Endothelial cell (in vitro differentiated cells): Measurements from ENCODE around the gene PACRG. TPM values are rescaled to one million over a fixed set of nuclear protein-coding genes. Genes with fewer than 3 reads are reported as not detected.

ENCODE experiments used
- DNase-seq: peaks from one replicate; pipeline ENCODE4 v3.0.0; 2021; ENCODE audit warnings: low spot score
- H3K27ac Mint-ChIP-seq: one replicate; pipeline ENCODE4 v1.8.0; 2021; ENCODE audit warnings: mixed read lengths, inconsistent platforms; ENCODE audit not compliant: unreplicated experiment
- H3K27me3 Mint-ChIP-seq: one replicate; pipeline ENCODE4 v1.8.0; 2021; ENCODE audit warnings: mild to moderate bottlenecking, moderate library complexity, mixed read lengths, inconsistent platforms; ENCODE audit not compliant: unreplicated experiment
- H3K36me3 Mint-ChIP-seq: one replicate; pipeline ENCODE4 v1.8.0; 2021; ENCODE audit warnings: mild to moderate bottlenecking, low read depth, mixed read lengths, inconsistent platforms; ENCODE audit not compliant: unreplicated experiment
- H3K4me1 Mint-ChIP-seq: one replicate; pipeline ENCODE4 v1.8.0; 2021; ENCODE audit warnings: mild to moderate bottlenecking, mixed read lengths, inconsistent platforms; ENCODE audit not compliant: unreplicated experiment
- H3K4me3 Mint-ChIP-seq: one replicate; pipeline ENCODE4 v1.8.0; 2021; ENCODE audit warnings: mild to moderate bottlenecking, mixed read lengths, inconsistent platforms; ENCODE audit not compliant: unreplicated experiment
- H3K9me3 Mint-ChIP-seq: one replicate; pipeline ENCODE4 v1.8.0; 2021; ENCODE audit warnings: mixed read lengths, inconsistent platforms; ENCODE audit not compliant: unreplicated experiment
- total RNA-seq: library from RNA; stranded (reverse); fragmentation: NEBNext Ultra II Directional; extraction: Animal tissue kit (Norgen Biotek cat#: 25700); gene quantifications from one replicate; pipeline ENCODE4 v1.2.1, GENCODE V29; 2021; ENCODE audit not compliant: unreplicated experiment
- TF ChIP-seq, protein P1 (sequence below): fragments of 200-600 bp; sonication (generic); IDR thresholded peaks from one replicate; pipeline ENCODE4 v1.5.0; 2021; ENCODE audit warnings: antibody characterized with exemption; ENCODE audit not compliant: unreplicated experiment

PACRG gene
- total RNA-seq, 1 donor from 2014 or later, result 1.1 TPM

DNA sequence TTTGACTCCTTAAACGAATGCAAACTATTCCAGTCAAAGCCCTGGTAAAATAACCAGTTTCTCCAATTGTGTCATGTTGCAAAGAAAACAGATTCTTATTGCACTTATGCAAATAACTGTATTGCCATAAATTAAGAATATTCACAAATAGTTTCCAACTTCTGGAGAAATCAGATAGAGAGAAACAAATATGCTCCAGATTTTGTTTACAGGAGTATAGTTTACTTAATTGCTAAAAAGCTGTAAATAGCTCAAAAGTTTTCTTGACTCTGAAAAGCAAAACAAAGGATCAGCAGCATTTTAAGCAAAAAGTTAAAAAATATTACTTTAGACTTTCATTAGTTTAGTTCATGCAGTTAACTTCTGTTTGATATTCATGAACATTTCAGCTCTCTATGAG lies 304.2 kb downstream of the PACRG start:
- TF ChIP-seq, protein P1, sequence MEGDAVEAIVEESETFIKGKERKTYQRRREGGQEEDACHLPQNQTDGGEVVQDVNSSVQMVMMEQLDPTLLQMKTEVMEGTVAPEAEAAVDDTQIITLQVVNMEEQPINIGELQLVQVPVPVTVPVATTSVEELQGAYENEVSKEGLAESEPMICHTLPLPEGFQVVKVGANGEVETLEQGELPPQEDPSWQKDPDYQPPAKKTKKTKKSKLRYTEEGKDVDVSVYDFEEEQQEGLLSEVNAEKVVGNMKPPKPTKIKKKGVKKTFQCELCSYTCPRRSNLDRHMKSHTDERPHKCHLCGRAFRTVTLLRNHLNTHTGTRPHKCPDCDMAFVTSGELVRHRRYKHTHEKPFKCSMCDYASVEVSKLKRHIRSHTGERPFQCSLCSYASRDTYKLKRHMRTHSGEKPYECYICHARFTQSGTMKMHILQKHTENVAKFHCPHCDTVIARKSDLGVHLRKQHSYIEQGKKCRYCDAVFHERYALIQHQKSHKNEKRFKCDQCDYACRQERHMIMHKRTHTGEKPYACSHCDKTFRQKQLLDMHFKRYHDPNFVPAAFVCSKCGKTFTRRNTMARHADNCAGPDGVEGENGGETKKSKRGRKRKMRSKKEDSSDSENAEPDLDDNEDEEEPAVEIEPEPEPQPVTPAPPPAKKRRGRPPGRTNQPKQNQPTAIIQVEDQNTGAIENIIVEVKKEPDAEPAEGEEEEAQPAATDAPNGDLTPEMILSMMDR, result no peak
- H3K27ac Mint-ChIP-seq, result no peak overlapping the region

DNA sequence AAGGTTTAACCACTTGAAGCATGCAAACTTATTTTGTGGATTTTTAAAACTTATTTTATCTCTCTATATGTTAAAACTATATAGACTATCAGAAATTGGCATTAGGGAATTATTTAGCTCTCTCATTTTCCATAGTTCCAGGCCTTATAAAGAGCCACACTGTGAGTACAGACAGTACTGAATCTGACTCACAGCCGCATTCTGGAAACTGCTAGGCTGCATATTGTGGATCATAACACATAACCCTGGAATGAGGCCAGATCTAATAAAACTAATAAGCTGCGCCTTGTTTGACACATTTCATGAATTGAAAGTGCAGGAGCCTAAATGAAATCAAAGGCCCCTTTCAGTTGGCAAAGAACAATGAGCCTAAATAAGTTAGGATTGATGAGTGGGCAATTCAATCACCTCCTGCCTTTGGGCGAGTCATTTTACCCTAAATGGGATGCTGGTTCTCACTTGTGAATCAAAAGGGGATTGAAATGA lies 308.4 kb downstream of the PACRG start:
- peaks cover 2% of the 10 kb centered on the region for H3K27me3 Mint-ChIP-seq
- no peak overlapping the region for H3K4me3 Mint-ChIP-seq
- peaks cover 8% of the 10 kb centered on the region for H3K9me3 Mint-ChIP-seq
- H3K4me1 Mint-ChIP-seq, result peaks cover 2% of the 10 kb centered on the region
- DNase-seq, result no peak
- H3K27ac Mint-ChIP-seq, result no peak overlapping the region
- TF ChIP-seq, protein P1, result no peak
- no peaks in the 10 kb centered on the region for H3K36me3 Mint-ChIP-seq

More for the DNA sequence above, 304.2 kb downstream of the PACRG start:
- no peak for DNase-seq
- H3K36me3 Mint-ChIP-seq, result no peaks in the 10 kb centered on the region
- no peaks in the 10 kb centered on the region for H3K4me1 Mint-ChIP-seq
- H3K9me3 Mint-ChIP-seq, result peaks cover 4% of the 10 kb centered on the region
- H3K4me3 Mint-ChIP-seq, result no peak overlapping the region
- peaks cover 1% of the 10 kb centered on the region for H3K27me3 Mint-ChIP-seq

DNA sequence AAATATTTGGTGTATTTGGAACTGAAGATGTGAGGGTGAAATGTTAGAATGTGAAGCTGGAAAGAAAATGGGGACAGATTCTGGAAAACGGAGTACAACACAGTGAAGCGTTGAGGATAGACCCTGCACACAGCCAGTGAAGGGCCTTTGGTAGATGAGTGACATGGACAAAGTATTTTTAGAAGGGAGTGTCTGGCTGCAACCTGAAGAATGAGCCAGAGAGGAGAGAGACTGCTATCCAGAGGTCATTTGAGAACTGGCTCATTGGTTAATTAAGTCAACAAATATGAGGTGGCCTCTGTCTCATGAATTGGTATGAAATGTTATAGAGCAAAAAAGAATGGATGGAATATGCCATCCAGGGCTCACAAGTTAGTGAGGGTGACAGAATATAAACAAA lies 310.5 kb downstream of the PACRG start:
- H3K27ac Mint-ChIP-seq, result no peak overlapping the region

DNA sequence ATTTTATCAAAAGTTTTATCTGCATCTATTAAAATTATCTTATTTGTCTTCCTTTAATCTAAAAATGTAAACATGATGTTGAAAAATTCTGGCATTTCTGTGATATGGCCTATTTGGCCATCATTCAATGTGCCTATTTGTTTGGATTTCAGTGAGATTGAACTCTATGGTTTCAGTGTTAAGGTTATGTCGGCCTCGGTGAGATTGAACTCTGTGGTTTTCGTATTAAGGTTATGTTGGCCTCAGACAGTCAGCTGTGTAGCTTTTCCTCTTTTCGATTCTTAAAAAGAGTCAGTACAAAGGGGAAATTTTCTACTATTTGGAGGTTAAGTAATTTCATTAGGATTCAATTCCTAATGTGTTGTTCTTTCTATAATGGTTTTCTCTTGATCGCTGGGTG lies 320.6 kb downstream of the PACRG start:
- TF ChIP-seq, protein P1, result no peak
- H3K9me3 Mint-ChIP-seq, result no peaks in the 10 kb centered on the region
- H3K27me3 Mint-ChIP-seq, result peaks cover 4% of the 10 kb centered on the region
- peaks cover 4% of the 10 kb centered on the region for H3K36me3 Mint-ChIP-seq
- H3K4me1 Mint-ChIP-seq, result no peaks in the 10 kb centered on the region
- H3K27ac Mint-ChIP-seq, result no peak overlapping the region
- no peak overlapping the region for H3K4me3 Mint-ChIP-seq
- no peak for DNase-seq

More for the DNA sequence above, 310.5 kb downstream of the PACRG start:
- Mint-ChIP-seq H3K9me3 (peaks cover 8% of the 10 kb centered on the region), H3K36me3 (no peaks in the 10 kb centered on the region), H3K27me3 (peaks cover 2% of the 10 kb centered on the region), H3K4me3 (no peak overlapping the region), H3K4me1 (peaks cover 2% of the 10 kb centered on the region)
- DNase-seq, result no peak
- TF ChIP-seq, protein P1, result no peak

DNA sequence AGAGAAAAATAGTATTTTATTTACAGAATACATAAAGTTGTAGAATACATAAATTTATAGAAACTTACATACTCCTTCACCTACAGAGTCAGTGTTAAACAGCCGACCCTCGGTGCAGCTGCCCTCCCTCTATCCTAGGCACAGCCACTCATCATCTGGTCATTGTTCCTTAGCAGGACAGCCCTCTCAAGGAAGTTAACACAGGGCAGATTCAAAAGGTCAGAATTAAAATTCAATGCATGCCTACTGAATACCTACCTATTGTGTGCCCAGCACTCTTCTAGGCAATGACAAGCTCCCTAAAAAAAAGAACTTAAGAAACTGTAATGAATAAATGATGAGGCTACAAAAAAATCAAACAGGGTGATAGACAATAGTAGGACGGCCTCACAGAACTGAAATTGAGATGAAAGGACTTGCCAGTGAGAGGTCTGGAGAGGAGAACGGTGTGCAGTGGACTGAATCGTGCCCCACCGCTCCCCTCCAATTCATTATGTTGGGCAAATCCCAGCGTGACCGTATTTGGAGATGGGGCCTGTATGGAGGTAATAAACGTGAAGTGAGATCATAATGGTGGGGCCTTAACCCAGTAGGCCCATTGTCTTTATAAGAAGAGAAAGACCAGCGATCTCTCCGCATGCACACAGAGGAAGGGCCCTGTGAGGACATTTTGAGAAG lies 326.0 kb downstream of the PACRG start:
- Mint-ChIP-seq H3K36me3 (no peaks in the 10 kb centered on the region), H3K27ac (no peak overlapping the region), H3K4me1 (no peaks in the 10 kb centered on the region), H3K9me3 (no peaks in the 10 kb centered on the region), H3K4me3 (no peak overlapping the region), H3K27me3 (no peaks in the 10 kb centered on the region)
- TF ChIP-seq, protein P1, result no peak
- DNase-seq, result no peak
